Spleen (tissue), 7 donors: ENCODE measurements around the gene CASP2.

Experiments
- CTCF ChIP-seq, 11 experiments: fragments of 200-600 bp in 7 of 11; fragments of 450-650 bp in 4 of 11; sonication (generic) in 4 of 11; IDR thresholded peaks in 8 of 11; conservative IDR thresholded peaks in 3 of 11; 1 replicate in 7 of 11; 2 replicates in 4 of 11; pipeline versions ENCODE4 v1.4.0 to v1.8.0; 2016 to 2021; ENCODE audit warnings: antibody characterized with exemption in 11 of 11, inconsistent platforms in 4 of 11, mild to moderate bottlenecking in 1 of 11
- POLR2A ChIP-seq, 3 donors: fragments of 450-650 bp; IDR thresholded peaks; one replicate each; pipeline ENCODE4 v1.5.1; 2017; ENCODE audit warnings: antibody characterized with exemption in 3 of 3, mild to moderate bottlenecking in 1 of 3
- donor health status: DM: no; HTN: no; CAD: no; lungs with moderate emphysema.
- donor health status: DM: no; HTN: no; CAD: no.
- donor health status: DM: no; HTN: no; CAD: no.

GRCh38 chr7:143321734-143322133 is 33.6 kb downstream of the CASP2 start:
- TF ChIP-seq CTCF (IDR thresholded peaks at IDR 0.05 in 8 of 11, conservative IDR thresholded peaks at IDR 0.05 in 3 of 11) (peak in 1 of 11 experiments; percentile 15), POLR2A (IDR thresholded peaks at IDR 0.05) (no peak)
